Measurements from ENCODE around the gene RIMKLA.

The RIMKLA gene

DNA sequence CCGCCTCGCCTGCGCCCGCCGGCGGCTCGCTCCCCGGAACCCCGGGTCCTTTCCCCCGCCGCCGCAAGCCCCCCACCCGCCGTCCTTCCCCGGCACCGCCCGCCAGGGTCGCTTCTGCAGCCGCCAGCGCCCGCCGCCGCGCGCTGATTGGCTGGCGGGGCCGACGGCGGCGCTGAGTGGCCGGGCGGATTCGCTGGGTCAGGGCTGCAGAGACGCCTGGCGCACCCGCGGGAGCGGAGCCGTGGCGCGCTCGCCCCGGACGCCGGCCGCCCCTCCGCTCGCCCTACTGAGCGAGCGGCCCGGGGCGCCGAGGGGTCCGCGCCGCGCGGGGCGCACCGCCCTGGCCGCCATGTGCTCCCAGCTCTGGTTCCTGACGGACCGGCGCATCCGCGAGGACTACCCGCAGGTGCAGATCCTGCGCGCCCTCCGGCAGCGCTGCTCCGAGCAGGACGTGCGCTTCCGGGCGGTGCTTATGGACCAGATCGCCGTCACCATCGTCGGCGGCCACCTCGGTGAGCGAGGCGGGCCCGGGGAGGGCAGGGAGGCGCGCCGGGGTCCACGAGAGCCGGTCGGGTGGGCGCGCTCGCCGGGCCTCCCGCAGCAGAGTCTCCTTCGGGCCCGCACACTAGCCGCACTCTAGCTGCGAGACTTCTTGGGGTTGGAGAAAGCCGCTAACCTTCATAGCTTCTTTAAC, at the start of gene RIMKLA:
Gene RIMKLA, plus strand, starts transcription at position 207 of the 694 bp plus-strand sequence. Its CDS starts 143 bp downstream, at position 350.
- Histone ChIP-seq H3K4me3 (replicated peaks; ENCODE audit: low read depth, low read length) (peak within 1 kb of the TSS; percentile 65), H3K27me3 (replicated peaks; ENCODE audit: control insufficient read depth, insufficient read depth, low read length) (no peaks in the 10 kb centered on the region), H3K36me3 (ENCODE audit: control insufficient read depth, insufficient read depth, low read length) (no peaks in the 10 kb centered on the region)
- no peak for TF ChIP-seq CTCF (IDR thresholded peaks at IDR 0.05; ENCODE audit: insufficient read depth, low read length, poor library complexity, severe bottlenecking)
- peak; percentile 59 for DNase-seq (ENCODE audit: extremely low read depth, insufficient read length)

- no peak for TF ChIP-seq CTCF (IDR thresholded peaks at IDR 0.05; ENCODE audit: insufficient read depth, low read length, poor library complexity, severe bottlenecking)
- peak overlapping the region; percentile 89 for H3K4me3 ChIP-seq (replicated peaks; ENCODE audit: low read depth, low read length)
- no peaks in the 10 kb centered on the region; the same call in 1 of the 2 replicates for H3K36me3 ChIP-seq (ENCODE audit: control insufficient read depth, insufficient read depth, low read length)
- no peaks in the 10 kb centered on the region for H3K27me3 ChIP-seq (replicated peaks; ENCODE audit: control insufficient read depth, insufficient read depth, low read length)
- no peak for DNase-seq (ENCODE audit: extremely low read depth, insufficient read length)
These were observed 47.7 kb upstream of the RIMKLA start for GRCh38 chr1:42332877-42333276.

DNA sequence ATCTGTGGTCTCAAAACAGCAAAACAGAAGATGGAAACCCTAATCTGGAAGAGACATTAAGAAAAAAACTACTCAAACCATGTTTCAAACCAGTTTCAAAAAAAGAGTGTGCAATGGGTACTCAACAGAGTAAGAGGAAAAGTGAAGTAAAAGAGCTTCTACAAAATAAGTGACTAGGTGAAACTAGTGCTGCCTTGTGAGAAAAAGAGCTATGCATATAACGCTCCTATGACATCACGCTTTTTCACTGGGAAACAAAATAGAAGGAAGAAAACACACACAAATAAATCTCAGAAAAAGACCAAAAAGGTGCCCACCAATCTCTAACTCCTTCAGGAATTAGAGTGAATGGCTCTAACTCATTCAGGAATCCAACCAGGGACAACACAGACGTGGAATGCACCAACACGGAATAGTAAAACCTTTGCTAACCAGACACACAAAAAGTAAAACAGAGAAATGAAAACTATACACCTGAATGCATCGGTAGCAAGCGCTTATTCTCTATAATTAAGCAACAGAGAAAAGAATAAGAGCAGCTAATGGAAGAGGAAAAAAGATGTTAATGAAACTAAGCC, 46.8 kb upstream of the RIMKLA start:
- Histone ChIP-seq H3K4me3 (replicated peaks; ENCODE audit: low read depth, low read length) (peak overlapping the region; percentile 89), H3K27me3 (replicated peaks; ENCODE audit: control insufficient read depth, insufficient read depth, low read length) (no peaks in the 10 kb centered on the region), H3K36me3 (ENCODE audit: control insufficient read depth, insufficient read depth, low read length) (no peaks in the 10 kb centered on the region; the same call in 1 of the 2 replicates)
- TF ChIP-seq CTCF (IDR thresholded peaks at IDR 0.05; ENCODE audit: insufficient read depth, low read length, poor library complexity, severe bottlenecking), result no peak
- DNase-seq (ENCODE audit: extremely low read depth, insufficient read length), result no peak

DNA sequence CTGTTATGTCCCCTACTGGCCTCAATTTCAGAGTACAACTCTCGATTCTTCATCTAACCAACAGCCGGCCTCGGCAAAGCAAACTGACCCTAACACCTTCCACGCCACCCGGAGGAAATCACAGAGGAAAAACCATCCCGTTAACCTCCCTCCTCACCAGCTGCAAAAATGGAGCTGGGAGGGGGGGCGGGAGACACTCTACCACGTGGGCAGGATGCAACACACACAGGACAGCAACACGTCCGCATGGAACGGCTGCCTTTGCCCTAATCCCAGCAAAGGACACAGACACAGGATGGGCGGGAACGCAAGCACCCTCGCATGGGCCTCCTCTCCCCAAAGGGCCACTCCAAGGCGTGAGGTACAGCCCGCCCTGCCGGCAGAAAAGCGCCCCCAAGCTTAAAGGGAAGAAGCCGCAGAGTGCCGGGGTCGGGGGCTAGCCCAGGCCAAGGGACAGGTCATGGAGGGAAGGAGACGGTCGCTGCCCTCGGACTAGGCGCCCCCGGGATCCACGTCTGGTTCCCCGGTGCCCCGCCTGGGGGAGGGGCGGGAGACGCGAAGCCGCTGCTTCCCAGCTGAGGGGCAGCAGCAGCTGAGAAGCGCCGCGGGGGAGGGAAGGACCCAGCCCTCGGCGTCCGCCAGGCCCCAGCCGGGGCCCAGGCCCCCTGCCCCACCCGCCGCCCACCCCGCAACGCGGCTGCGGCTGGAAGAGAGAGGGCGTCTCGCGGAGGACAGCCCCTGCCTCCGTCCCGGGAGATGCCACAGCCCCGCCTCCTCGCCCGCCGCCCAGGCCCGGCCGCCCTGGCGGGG, 46.1 kb upstream of the RIMKLA start:
- Histone ChIP-seq H3K4me3 (replicated peaks; ENCODE audit: low read depth, low read length) (peak overlapping the region; percentile 89), H3K36me3 (ENCODE audit: control insufficient read depth, insufficient read depth, low read length) (no peaks in the 10 kb centered on the region; the same call in 1 of the 2 replicates), H3K27me3 (replicated peaks; ENCODE audit: control insufficient read depth, insufficient read depth, low read length) (no peaks in the 10 kb centered on the region)
- no peak for TF ChIP-seq CTCF (IDR thresholded peaks at IDR 0.05; ENCODE audit: insufficient read depth, low read length, poor library complexity, severe bottlenecking)
- no peak for DNase-seq (ENCODE audit: extremely low read depth, insufficient read length)

- peak; percentile 98 for DNase-seq (ENCODE audit: extremely low read depth, insufficient read length)
- TF ChIP-seq CTCF (IDR thresholded peaks at IDR 0.05; ENCODE audit: insufficient read depth, low read length, poor library complexity, severe bottlenecking), result peak; percentile 15
- Histone ChIP-seq H3K36me3 (ENCODE audit: control insufficient read depth, insufficient read depth, low read length) (no peaks in the 10 kb centered on the region), H3K4me3 (replicated peaks; ENCODE audit: low read depth, low read length) (peak within 1 kb of the TSS; percentile 89), H3K27me3 (replicated peaks; ENCODE audit: control insufficient read depth, insufficient read depth, low read length) (no peaks in the 10 kb centered on the region)
These were observed 45.4 kb upstream of the RIMKLA start, which contains the start of gene FOXJ3 for GRCh38 chr1:42335050-42335808. TSS of gene FOXJ3 (minus strand) at chr1:42335235. CDS start at chr1:42311093, 24,142 bp downstream.

Data from GM06990 (cell line).